Hepatocyte (in vitro differentiated cells): ENCODE measurements around the gene DENND1C. TPM values are rescaled to one million over a fixed set of nuclear protein-coding genes. Genes with fewer than 3 reads are reported as not detected.

Source experiments
- DNase-seq: peaks from one replicate; pipeline ENCODE4 v3.0.0-alpha.2; 2016; ENCODE audit warnings: low spot score
- H2AFZ ChIP-seq: fragments of 200-600 bp; sonication (generic); 2 replicates; pipeline ENCODE4 v1.6.0; 2016; ENCODE audit warnings: antibody characterized with exemption, mild to moderate bottlenecking
- H3K27ac ChIP-seq: fragments of 200-600 bp; sonication (generic); 2 replicates; pipeline ENCODE4 v1.5.1; 2016; ENCODE audit warnings: mild to moderate bottlenecking
- H3K27me3 ChIP-seq: fragments of 200-600 bp; sonication (generic); 2 replicates; pipeline ENCODE4 v1.6.1; 2016
- H3K36me3 ChIP-seq: fragments of 200-600 bp; sonication (generic); replicated peaks from 2 replicates; pipeline ENCODE4 v1.5.1; 2016; ENCODE audit warnings: low read depth; ENCODE audit not compliant: insufficient read depth
- H3K4me1 ChIP-seq: fragments of 200-600 bp; sonication (generic); 2 replicates; pipeline ENCODE4 v1.5.1; 2016; ENCODE audit warnings: mild to moderate bottlenecking, moderate library complexity; ENCODE audit not compliant: insufficient read depth
- H3K4me2 ChIP-seq: fragments of 200-600 bp; sonication (generic); 2 replicates; pipeline ENCODE4 v1.6.0; 2016
- H3K4me3 ChIP-seq: fragments of 200-600 bp; sonication (generic); 2 replicates; pipeline ENCODE4 v1.5.1; 2016; ENCODE audit warnings: mild to moderate bottlenecking
- H3K79me2 ChIP-seq: fragments of 200-600 bp; sonication (generic); 2 replicates; pipeline ENCODE4 v1.6.0; 2017; ENCODE audit warnings: mild to moderate bottlenecking
- H3K9me2 ChIP-seq: fragments of 200-600 bp; sonication (generic); replicated peaks from 2 replicates; pipeline ENCODE4 v1.6.0; 2017; ENCODE audit warnings: mild to moderate bottlenecking; ENCODE audit not compliant: insufficient read depth
- H3K9me3 ChIP-seq: fragments of 200-600 bp; sonication (generic); 2 replicates; pipeline ENCODE4 v1.5.1; 2016; ENCODE audit warnings: low read depth, mild to moderate bottlenecking
- H4K20me1 ChIP-seq: fragments of 200-600 bp; sonication (generic); 2 replicates; pipeline ENCODE4 v1.6.0; 2016; ENCODE audit warnings: mild to moderate bottlenecking; ENCODE audit not compliant: insufficient read depth, poor library complexity, severe bottlenecking
- EZH2 ChIP-seq: fragments of 200-600 bp; sonication (generic); IDR thresholded peaks from 2 replicates; pipeline ENCODE4 v1.6.1; 2016; ENCODE audit warnings: antibody characterized with exemption, mild to moderate bottlenecking, borderline replicate concordance
- EZH2phosphoT487 ChIP-seq: fragments of 200-600 bp; sonication (generic); IDR thresholded peaks from one replicate; pipeline ENCODE4 v1.6.1; 2018; ENCODE audit warnings: antibody characterized with exemption, mild to moderate bottlenecking, low read depth, moderate library complexity; ENCODE audit not compliant: unreplicated experiment, severe bottlenecking
- WGBS: methylation state at CpG from one replicate; pipeline ENCODE4 v1.1.6; 2016; ENCODE audit warnings: low lambda C conversion rate; ENCODE audit errors: missing lambda C conversion rate; 5-methylcytosine and 5-hydroxymethylcytosine counted together
- polyA plus RNA-seq: library from polyadenylated mRNA; unstranded; fragments of >200 nt; fragmentation: Nextera tagmentation; extraction: Ambion mirVana; gene quantifications from 2 replicates; pipeline ENCODE4 v1.2.1, GENCODE V29; 2016
- total RNA-seq: library from RNA; depleted of rRNA; stranded (reverse); fragments of >200 nt; gene quantifications from 2 replicates; pipeline ENCODE4 v1.2.3, GENCODE V29; 2014
- TF ChIP-seq, protein P1 (sequence below): fragments of 200-600 bp; sonication (generic); IDR thresholded peaks from 2 replicates; pipeline ENCODE4 v1.5.1; 2016; ENCODE audit warnings: antibody characterized with exemption, mild to moderate bottlenecking; ENCODE audit not compliant: poor library complexity

DENND1C gene
- total and polyA plus RNA-seq, 2 experiments from 2014 or later = 1.5 to 16.1 TPM

DNA sequence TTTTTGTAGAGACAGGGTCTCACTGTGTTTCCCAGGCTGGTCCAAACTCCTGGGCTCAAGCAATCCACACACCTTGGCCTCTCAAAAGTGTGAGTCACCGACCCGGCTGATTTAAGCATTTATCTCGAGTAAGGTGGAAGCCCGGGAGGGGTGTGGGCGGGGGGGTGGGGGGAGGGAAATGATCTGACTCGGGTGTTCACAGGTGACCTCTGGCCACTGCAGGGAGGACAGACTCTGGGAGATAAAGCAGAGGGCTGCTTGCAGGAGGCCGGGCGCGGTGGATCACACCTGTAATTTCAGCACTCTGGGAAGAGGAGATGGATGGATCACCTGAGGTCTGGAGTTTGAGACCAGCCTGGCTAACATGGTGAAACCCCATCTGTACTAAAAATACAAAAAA lies 7.9 kb downstream of the DENND1C start:
- H3K36me3 ChIP-seq = no peaks in the 10 kb centered on the region
- TF ChIP-seq, protein P1, sequence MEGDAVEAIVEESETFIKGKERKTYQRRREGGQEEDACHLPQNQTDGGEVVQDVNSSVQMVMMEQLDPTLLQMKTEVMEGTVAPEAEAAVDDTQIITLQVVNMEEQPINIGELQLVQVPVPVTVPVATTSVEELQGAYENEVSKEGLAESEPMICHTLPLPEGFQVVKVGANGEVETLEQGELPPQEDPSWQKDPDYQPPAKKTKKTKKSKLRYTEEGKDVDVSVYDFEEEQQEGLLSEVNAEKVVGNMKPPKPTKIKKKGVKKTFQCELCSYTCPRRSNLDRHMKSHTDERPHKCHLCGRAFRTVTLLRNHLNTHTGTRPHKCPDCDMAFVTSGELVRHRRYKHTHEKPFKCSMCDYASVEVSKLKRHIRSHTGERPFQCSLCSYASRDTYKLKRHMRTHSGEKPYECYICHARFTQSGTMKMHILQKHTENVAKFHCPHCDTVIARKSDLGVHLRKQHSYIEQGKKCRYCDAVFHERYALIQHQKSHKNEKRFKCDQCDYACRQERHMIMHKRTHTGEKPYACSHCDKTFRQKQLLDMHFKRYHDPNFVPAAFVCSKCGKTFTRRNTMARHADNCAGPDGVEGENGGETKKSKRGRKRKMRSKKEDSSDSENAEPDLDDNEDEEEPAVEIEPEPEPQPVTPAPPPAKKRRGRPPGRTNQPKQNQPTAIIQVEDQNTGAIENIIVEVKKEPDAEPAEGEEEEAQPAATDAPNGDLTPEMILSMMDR = no peak
- no peak for TF ChIP-seq EZH2phosphoT487
- TF ChIP-seq EZH2 = no peak
- no peaks in the 10 kb centered on the region for H4K20me1 ChIP-seq
- H3K9me2 ChIP-seq = no peaks in the 10 kb centered on the region
- peak; percentile 76 for DNase-seq
- H3K4me1 ChIP-seq = peaks cover 7% of the 10 kb centered on the region
- no peaks in the 10 kb centered on the region for H3K9me3 ChIP-seq
- H3K27ac ChIP-seq = peak overlapping the region; percentile 53
- WGBS = 35% methylated on average over 7 of the region's 9 CpGs
- H3K79me2 ChIP-seq = no peaks in the 10 kb centered on the region
- no peak overlapping the region for H3K4me3 ChIP-seq
- H3K27me3 ChIP-seq = no peaks in the 10 kb centered on the region
- H3K4me2 ChIP-seq = no peak overlapping the region
- no peak overlapping the region for H2AFZ ChIP-seq

DNA sequence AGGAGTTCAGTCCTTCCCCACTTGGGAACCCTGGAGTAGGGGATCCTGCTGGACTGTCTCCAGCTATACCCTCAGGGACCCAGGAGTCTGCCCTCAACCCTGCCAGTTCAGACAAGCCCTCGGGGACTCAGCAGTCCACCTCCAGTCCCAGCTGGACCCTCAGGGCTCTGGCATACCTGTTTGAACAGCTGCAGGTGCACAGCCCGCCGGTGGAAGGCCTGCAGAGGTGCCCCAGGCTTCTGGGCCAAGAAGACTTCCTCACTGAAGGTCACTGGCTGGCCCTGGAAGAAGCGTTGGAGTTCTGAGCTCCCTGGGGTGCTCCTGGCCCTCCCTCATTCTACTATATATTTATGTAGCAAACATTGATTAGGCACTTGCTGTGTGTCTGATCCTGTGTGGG lies 8.9 kb downstream of the DENND1C start:
- TF ChIP-seq EZH2 (no peak), EZH2phosphoT487 (no peak)
- peak overlapping the region; percentile 53 for H3K27ac ChIP-seq

DNA sequence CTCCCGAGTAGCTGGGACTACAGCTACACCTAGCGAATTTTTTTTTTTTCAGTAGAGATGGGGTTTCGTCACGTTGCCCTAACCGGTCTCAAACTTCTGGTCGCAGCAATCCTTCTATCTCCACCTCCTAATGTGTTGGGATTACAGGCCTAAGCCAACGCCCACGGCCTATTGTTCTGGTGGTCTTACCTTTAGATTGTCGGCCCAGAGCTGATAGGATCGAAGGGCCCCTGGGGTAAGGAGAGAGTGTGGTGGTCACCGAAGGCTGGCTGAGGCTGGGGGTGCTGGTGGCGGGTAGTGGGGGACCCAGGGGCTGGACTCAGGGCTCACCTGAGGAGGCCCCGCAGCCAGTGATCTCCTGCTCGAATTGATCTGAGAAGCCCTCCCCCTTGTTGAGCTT lies 10.5 kb downstream of the DENND1C start:
- H3K79me2 ChIP-seq = no peaks in the 10 kb centered on the region
- DNase-seq = no peak
- H3K4me1 ChIP-seq = peaks cover 7% of the 10 kb centered on the region
- 76% methylated on average over 12 of the region's 14 CpGs for WGBS
- H2AFZ ChIP-seq = no peak overlapping the region
- TF ChIP-seq EZH2 = no peak
- no peaks in the 10 kb centered on the region for H3K9me2 ChIP-seq
- H3K9me3 ChIP-seq = no peaks in the 10 kb centered on the region
- no peaks in the 10 kb centered on the region for H3K27me3 ChIP-seq
- no peaks in the 10 kb centered on the region for H4K20me1 ChIP-seq
- H3K27ac ChIP-seq = no peak overlapping the region
- no peak overlapping the region for H3K4me3 ChIP-seq
- no peaks in the 10 kb centered on the region for H3K36me3 ChIP-seq
- no peak overlapping the region for H3K4me2 ChIP-seq

More for the DNA sequence above, 8.9 kb downstream of the DENND1C start:
- no peaks in the 10 kb centered on the region for H3K79me2 ChIP-seq
- DNase-seq = no peak
- no peaks in the 10 kb centered on the region for H3K9me2 ChIP-seq
- H3K4me2 ChIP-seq = no peak overlapping the region
- no peaks in the 10 kb centered on the region for H4K20me1 ChIP-seq
- no peaks in the 10 kb centered on the region for H3K27me3 ChIP-seq
- no peak overlapping the region for H3K4me3 ChIP-seq
- WGBS = 58% methylated on average over 4 of the region's 4 CpGs
- H3K36me3 ChIP-seq = no peaks in the 10 kb centered on the region
- peaks cover 7% of the 10 kb centered on the region for H3K4me1 ChIP-seq
- H2AFZ ChIP-seq = no peak overlapping the region
- H3K9me3 ChIP-seq = no peaks in the 10 kb centered on the region

DNA sequence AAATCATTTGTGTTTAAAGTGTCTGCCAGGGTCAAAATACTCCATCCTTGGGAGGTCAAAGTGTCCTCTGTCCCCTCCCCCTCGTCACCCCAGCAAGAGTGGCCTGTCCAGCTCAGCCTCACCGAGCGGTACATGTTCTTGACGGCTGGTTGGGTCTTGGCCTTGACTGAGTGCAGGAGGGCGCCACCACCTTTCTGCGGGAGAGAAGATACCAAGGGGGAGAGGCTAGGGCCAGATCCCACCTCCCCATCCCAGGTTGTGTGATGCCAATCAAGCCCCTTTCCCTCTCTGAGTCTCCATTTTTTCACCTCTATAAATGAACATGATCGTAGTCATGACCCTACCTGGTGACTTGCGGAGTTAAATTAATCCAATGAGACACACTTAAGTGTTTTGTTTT lies 11.4 kb downstream of the DENND1C start:
- no peaks in the 10 kb centered on the region for H3K36me3 ChIP-seq
- H3K27me3 ChIP-seq = no peaks in the 10 kb centered on the region
- peaks cover 4% of the 10 kb centered on the region for H4K20me1 ChIP-seq
- TF ChIP-seq, protein P1 = no peak
- no peak for TF ChIP-seq EZH2
- no peak for TF ChIP-seq EZH2phosphoT487
- H3K27ac ChIP-seq = no peak overlapping the region
- no peaks in the 10 kb centered on the region for H3K9me2 ChIP-seq
- H2AFZ ChIP-seq = no peak overlapping the region
- peaks cover 7% of the 10 kb centered on the region for H3K79me2 ChIP-seq
- no peaks in the 10 kb centered on the region for H3K4me1 ChIP-seq
- no peaks in the 10 kb centered on the region for H3K9me3 ChIP-seq
- H3K4me2 ChIP-seq = no peak overlapping the region
- DNase-seq = no peak
- no peak overlapping the region for H3K4me3 ChIP-seq
- 84% methylated on average over 8 of the region's 8 CpGs for WGBS
